Measurements from ENCODE around the gene RACK1.
"Not testable (repeated sequence)": the region's sequence is repeated elsewhere in the genome, so short reads cannot be mapped to it uniquely, and the experiment has no call there.

Gene RACK1

DNA sequence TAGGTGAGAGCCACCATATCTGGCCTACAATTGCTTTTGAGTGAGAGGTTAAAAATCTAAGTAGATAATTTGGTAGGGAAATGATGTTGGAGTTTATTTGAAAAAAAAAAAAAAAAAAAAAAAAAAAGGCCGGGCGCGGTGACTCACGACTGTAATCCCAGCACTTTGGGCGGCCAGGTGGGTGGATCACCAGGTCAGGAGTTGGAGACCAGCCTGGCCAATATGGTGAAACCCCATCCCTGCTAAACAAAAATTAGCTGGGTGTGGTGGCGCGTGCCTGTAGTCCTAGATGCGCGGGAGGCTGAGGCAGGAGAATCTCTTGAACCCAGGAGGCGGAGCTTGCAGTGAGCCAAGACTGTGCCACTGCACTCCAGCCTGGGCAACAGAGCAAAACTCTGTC is 29.5 kb downstream of the RACK1 start:
- not testable (repeated sequence) for DNase-seq (ENCODE audit: low read depth)

DNA sequence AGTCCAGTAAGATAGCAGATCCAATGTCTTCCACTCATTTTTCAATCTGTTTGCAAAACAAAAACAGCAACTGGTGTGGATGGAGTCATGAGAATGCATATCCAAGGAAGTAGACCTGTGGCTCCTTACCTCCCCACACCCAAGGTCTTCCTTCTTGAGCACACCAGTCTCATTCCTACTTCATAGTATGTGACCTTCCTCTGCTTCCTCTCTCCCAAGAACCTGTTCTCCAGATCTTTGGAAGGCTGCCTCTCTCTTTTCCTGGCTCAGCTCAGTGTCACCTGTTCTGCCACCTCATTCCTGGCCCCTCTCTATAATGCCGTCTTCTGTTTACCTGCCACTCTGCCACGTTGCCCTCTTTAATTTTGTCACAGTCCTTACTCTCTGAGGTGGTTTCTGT is 30.8 kb downstream of the RACK1 start:
- DNase-seq (ENCODE audit: low read depth) = no peak

- DNase-seq (ENCODE audit: low read depth) = no peak
These were observed 31.6 kb downstream of the RACK1 start for GRCh38 chr5:181212080-181212479.

DNA sequence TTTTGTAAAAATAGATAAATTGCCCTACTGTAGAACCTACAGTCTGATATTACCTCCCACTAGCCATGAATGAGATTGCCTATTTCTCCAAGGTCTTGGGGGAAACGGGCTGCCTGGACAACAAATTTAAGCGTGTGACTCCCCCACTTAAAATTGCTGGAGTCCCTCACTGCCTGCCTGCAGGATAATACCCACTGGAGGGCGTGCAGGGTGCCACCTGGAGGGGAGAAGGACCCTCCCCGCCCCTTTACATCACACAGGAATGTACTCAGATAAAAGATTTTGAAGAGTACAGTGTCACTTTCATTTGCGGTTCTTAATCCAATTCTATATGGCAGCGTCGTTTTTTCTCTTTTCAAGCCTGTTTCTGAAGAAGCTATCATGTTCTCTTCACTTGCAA is 32.5 kb downstream of the RACK1 start:
- DNase-seq (ENCODE audit: low read depth) = no peak

DNA sequence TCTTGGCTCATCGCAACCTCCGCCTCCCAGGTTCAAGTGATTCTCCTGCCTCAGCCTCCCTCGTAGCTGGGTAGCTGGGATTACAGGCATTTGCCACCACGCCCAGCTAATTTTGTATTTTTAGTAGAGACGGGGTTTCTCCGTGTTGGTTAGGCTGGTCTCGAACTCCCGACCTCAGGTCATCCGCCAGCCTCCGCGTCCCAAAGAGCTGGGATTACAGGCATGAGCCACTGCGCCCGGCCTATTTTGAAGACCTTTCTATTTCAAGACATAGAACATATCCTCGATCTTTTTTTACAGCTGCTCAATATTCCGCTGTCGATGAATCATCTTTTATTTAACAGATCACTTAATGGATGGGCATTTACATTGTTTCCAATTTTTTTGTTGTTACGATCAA is 33.0 kb downstream of the RACK1 start:
- DNase-seq (ENCODE audit: low read depth) = not testable (repeated sequence)

- not testable (repeated sequence) for DNase-seq (ENCODE audit: low read depth)
These were observed 33.6 kb downstream of the RACK1 start for GRCh38 chr5:181210148-181210547.

- not testable (repeated sequence) for DNase-seq (ENCODE audit: low read depth)
These were observed 34.7 kb downstream of the RACK1 start for GRCh38 chr5:181209006-181209405.

- DNase-seq (ENCODE audit: low read depth) = no peak
These were observed 35.8 kb downstream of the RACK1 start for GRCh38 chr5:181207960-181208253.

DNA sequence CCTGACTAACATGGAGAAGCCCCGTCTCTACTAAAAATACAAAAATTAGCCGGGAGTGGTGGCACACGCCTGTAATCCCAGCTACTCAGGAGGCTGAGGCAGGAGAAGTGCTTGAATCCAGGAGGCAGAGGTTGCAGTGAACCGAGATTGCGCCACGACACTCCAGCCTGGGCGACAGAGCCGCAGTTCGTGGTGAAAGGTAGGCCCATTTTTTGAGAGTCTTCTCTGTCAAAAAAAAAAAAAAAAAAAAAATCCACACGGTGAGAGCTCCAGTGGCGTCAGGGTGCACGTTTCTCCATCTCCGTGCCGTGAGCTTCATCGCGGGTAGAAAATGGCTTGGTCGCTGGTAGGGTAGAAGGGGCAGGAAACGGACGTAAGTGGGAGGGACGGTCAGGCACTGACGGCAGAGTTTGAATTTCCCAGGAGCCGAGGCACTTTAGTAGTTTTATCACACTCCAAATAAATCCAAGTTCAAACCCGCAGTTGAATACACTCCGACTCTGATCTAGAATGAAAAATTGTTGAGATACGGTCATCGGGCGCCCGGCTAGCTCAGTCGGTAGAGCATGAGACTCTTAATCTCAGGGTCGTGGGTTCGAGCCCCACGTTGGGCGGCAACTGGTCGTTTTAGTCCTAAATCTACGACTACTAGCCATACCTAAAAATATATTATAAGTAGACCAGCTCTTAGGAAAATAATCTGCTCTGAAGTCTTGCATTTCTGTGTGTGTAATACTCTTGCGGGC is 36.3 kb downstream of the RACK1 start:
- DNase-seq (ENCODE audit: low read depth) = no peak

DNA sequence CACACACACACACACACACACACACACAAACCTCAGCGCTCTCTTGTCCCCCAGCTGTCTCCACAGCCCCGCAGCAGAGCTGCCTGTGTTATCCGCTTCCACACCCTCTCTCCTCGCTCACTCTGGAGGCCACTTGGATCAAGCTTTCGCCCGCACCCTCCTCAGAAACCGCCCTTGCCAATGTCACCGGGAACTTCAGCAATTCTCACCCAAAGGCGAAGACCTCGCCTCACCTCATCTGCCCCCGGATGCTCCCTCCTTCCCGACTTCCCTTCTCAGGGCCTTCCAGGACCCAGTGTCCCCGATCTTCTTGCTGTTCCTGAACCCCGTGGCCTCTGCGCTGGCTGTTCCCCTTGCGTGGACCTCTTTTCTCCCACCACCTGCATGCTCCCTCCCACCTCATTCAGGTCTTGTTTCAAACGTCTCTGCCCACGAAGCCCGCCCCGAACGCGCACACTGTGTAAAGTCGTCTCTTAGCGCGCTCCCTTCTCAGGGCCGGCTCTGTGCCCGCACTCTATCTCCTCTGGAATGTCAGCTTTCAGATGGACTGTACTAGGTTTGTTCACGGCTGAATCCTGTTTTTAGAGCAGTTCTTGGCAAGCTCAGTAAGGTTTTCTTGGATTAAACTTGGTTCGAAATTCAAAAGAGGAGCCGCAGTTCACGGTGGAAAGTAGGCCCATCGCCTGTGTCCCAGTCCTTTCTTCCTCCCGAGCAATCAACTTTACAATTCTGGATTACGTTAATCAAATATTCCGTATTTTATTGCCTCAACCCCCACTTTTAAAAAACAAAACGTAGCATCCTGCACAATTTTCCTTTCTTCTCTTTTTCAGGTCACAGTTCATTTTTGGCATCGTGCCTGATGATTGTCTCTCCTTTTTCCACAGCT is 37.7 kb downstream of the RACK1 start:
- no peak for DNase-seq (ENCODE audit: low read depth)

- DNase-seq (ENCODE audit: low read depth) = no peak
These were observed 38.6 kb downstream of the RACK1 start, which contains the start of gene TRIM7 for GRCh38 chr5:181204826-181205760. Gene TRIM7, minus strand, starts transcription at chr5:181205196. Its CDS starts 86 bp downstream, at chr5:181205110.

- no peak for DNase-seq (ENCODE audit: low read depth)
These were observed 39.4 kb downstream of the RACK1 start for GRCh38 chr5:181204113-181204825.

DNA sequence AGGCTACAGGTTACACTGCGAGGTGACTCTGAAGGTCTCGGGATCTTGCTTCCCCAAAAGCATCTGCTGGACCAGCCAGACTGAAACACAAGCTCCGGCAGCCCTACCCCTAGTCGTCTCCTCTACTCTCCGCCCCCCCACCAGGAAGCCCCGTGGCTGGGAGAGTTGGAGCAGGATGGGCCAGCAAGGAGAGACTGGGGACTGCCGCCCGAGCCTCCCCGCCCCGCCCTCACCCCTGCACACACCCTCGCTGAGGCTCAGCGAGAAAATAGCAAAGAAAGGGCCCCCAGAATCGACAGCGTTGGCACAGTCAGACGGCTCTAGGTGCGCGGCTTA is 40.0 kb downstream of the RACK1 start:
- DNase-seq (ENCODE audit: low read depth) = no peak

DNA sequence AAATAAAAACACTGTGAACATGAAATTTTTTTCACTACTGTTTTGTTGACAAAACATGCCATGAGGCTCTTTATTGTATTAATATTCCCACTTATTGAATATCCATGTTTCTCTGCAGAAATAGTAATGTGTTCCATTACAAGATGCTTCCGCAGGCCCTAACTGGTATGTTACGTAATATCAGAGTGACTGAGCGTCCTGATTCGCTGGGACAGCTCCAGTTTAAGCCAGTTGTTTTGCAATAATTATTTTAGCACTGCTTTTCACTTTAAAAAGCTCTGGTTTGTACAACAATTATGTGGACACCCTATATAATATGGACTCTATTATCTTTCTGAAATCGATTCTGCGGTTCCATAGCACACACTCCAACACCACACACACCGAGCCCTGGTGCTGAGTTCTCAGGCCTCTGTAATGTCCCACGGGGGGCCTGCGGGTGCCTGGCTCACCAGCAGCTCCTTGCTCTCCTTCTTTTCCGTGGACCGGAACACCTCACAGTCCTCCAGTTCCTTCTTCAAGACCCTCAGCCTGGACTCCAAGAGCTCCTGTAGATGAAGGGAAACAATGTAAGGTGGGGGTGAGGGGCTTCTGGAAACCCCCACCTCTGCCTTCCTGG is 40.5 kb downstream of the RACK1 start:
- DNase-seq (ENCODE audit: low read depth) = no peak

DNA sequence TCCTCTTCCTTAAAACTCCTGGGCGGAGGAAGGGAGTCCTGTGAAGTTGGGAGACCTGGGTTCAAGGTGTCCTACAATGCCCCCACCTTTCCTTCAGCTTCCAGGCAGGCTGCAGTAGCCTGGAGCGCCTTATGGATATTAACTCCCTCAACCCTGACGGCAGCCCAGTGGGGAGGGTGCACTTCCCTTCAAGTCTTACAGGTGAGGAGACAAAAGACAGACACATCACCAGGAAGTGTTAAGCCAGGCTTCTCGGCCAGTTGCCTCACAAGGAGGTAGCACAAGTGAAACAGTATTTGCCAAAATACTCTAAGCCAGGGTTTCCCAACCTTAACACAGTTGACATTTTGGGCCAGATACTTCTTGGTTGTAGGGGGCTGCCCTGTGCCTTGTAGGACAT is 42.9 kb downstream of the RACK1 start:
- DNase-seq (ENCODE audit: low read depth) = no peak

DNA sequence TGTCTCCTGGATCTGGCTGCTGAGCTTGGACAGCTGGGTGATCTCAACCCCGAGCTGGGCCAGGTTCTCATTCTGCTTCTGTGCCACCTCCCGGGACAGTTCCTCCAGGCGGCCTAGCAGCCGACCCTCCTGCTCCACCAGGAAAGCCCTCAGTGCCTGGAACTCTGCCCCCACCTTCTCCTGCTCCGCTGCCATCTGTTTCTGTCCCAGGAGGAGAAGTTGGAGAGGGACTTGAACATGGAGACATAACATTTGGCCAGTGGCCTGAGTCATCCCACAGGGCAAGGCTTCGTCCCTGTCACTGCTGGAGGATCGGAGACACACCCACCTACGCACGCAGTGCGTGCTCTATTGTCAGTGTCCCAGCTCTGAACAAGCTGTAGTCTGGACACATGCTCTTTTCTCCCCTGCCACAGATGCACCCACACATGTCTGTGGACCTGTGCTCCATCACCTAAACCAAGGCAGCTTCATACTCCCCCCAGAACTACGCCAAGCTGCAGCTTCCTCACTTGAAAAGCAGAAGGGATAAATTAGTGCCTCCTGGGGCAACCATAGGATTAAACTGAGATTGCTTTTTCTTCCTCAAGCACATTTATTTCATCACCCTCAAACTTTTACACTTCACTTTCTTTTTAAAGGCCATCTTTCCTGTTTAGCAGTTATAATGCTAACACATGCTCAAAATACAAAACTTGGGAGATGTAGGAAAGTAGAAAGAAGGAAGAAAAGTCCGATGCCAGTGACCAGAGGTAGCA is 43.6 kb downstream of the RACK1 start:
- no peak for DNase-seq (ENCODE audit: low read depth)

DNA sequence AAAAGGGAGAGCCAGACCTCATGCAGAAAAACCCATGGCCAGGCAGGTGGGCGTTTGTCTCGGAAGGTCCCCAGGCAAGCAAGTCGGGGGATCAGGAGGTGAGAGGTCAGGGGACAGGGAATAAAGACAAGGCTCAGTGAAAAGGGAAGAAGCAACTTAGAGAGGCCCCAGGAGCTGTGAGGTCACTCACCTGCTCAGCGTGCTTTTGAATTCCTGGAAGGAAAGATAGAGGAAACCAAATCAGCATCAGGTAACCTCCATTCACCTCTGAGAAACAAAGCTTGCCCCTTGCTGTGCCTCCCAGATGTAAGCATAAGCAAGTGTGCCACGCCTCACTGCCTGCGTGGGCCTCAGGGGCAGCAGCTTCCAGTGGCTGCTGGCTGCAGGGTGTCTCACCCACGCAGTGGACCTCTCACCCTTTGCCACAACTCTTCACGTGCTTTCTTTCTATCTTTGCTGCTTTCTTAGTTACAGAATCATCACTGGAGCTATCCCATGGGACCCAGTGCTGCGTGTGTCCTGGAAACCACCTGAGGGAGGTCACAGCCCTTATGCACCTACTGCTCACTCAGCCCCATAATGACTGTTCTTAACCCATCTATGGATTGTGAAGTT is 44.7 kb downstream of the RACK1 start:
- no peak for DNase-seq (ENCODE audit: low read depth)

DNA sequence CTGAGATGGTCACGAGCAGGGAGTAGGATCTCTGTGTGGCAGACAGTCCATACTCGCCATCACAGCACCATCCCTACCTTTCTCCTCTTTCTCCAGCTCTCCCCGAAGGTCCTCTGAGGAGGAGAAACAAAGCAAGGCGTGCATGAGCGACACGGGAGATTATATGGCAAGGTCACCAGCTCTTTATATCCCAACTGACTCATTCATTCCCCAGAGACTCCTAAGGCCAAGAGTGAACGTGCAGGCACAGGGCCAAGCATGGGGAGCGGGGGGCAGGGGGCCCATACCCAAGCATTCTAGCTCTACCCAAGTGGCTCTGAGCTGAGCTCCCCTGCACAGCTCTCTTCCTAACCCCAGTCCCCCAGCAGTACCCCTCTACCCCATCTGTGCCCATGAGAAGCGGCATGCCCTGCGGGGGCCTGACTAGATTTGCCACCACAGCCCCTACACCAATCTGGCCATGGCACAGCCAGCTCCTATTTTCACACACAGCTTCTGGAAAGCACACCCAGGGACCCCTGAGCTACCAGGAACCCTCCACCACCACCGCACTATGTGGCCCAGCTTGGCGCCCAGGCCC is 45.5 kb downstream of the RACK1 start:
- no peak for DNase-seq (ENCODE audit: low read depth)

DNA sequence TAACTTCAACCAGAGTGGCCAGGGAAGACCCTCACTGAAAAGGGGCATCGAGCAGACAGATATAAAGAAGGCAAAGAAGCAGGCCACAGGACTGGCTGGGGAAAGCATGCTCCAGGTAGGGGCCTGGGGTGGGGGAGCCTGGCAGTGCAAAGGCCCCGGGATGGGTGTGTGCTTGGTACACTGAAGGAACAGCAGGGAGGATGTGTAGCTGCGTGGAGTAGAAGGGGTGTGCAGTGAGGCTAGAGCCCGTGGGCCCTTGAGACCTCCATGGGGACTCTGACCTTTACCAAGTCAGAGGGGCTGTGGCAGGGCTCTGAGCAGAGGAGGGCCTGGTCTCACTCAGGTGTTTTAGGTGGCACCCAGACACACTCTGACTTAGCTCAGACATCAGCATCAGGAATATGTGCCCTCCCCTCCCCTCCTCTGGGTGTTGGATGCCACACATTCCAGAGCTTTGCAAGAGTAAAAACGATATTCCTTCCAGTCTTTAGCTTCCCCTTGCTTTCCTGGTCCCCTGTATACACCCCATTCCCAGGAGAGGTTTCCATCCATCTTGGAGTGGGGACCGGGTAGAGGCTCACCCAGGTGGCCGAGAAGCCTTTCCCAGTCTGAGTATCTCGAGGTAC is 46.3 kb downstream of the RACK1 start:
- no peak for DNase-seq (ENCODE audit: low read depth)

Data from GM04503 (cell line).